Fibroblast of skin of back (primary cell): ENCODE data around the gene CACNA1D.

ENCODE experiments used
- DNase-seq: peaks from one replicate; pipeline ENCODE4 v3.0.0-alpha.2; 2013

The CACNA1D gene

DNA sequence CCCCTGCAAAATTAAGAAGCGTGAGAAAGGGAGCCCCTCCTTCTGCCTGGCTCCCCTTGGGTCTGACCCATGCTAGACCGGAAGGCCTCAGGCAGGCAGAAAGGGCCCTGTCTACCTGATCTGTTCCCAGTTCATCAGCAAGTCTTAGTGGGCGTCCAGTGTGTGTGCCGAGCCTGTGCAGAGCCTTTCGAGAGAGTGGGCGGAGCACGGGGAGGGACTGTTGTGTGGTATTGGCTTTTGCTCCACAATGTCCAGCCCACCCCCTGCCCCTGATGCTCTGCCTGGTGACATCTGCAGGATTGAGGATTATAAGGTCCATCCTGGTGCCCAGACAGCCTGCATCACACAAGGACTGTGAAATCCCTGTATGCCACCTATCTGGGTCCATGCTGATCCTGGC is 268.9 kb downstream of the CACNA1D start:
- no peak for DNase-seq

DNA sequence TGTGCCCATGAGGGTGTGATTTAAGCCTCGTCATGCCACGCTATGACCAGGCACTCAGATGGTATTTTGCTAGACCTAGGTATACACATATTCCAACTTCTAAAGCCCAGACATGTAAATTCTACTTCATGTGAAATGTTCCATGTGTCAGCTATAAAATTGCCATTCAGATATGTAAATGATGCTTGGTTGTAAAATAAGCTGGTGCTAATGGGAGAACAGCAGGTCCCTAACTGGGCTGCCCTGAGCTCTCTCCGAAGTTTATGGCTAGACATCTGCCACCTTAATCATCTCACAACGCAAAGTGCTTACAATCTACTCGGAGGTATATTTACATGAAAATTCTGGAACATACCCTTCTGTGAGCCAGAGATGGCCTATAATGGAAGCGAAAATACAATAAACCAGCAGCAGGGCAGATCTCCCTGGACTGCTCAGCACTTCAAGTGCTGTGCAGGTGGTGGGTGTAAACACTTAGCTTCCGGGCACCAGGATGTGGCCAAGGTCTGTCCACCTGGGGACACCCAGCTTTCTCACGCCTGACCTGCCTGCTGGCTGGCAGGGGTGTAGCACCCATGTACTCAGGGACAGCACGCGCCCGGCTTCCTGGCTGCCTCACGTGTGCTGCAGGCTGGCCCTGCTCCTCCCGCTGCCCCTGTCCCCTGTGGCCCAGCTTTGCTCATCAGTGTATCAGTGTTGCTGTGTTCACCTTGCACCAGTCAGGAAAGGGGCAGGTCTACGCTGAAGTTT is 269.8 kb downstream of the CACNA1D start:
- no peak for DNase-seq

DNA sequence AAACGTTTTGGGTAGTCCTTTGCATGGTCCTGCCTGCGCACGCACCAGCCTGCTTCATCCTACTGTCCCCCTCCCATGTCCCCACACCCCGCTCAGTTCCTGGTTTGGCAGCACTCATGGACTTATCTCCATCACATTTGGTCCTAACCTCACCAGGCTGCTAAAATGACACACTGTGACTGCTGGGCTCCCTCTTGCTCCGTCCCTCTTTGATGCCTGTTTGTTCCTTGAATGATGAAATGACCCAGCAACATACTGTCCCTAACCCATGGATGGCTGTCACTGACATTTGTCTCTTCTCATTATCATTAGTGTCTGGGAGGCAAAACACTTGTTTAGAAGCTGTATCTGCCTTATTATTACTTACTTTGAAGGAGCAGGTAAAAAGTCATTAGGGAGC is 271.3 kb downstream of the CACNA1D start:
- DNase-seq: no peak

DNA sequence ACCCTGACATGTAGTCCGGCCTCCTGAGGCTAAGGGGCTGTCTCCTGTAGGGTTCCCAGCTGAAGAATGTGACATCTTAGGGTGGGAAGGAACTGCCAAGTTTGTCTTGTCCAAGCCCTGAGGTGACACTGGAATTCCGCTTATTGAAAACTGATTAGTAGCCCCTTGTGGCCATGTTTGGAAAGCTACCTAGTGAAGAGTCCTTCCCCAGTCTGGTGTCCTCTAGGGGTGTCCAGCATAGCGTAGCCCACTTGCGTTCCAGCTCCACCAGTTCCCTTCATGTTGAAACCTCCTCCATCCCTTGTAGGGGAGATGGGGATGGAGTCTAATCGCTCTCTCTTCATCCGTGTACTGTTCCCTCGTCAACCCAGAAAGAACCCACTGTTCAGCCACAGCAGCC is 272.3 kb downstream of the CACNA1D start:
- DNase-seq: no peak

DNA sequence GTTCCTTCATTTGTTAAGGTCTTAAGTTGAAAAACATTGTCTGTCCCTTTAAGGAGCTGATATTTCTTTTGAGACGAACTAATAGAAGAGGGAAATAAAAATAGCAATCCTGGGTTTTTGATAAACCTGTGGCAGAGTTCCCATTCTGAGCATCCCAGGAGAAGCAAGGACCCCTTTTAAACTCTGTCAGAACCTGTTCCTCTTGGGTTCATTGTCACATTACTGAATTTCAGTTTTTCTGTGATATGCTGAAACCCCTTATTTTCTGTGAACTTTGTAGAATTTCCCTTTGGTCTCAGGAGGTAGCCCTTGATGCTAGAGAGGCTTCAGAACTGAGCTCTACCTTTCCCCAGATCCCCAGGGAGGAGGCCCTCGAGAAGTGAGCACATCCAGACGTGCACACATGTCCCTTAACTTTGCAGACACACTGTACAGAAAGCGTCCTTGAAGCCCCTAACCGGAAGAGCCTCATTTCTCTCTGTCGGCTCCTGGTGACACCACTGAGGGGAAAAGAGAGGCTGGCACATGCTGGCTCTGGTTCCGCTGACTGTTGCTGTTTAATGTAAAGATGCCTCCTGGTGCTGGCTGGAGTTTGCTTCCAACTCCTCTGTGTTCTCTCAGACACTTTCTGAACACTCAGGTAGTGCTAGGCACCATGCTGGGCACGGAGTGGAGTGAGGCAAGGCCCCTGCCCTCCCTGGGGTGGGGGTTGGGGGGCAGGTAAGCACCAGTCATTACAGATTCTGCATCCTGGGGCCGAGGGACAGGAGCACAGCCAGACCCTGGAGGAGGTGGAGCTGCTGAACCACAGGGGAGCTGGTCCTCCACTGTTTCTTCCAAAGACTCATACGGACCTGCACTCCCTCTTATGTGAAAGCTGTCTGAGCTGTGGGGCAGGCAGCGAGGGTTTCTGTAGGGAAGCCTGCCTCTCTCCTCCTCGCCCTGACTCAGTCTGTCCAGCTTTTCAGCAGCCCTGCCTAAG is 274.4 kb downstream of the CACNA1D start:
- DNase-seq: no peak

DNA sequence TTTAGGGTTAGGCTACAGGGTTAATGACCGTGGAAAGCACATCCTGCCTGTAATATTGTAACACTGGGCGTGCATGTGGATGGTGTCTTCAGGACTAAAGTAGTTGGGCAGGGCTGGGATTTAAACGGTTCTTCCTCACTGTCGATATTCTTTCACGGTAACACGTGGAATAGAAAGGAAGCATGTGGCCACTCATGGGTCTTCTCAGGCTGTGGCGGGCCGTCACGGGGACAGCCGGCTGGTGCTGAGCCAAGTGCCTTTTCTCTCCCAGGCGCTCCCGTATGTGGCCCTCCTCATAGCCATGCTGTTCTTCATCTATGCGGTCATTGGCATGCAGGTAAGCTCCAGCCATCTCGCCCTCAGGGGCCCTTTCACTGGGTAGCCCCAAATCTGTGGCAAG is 278.2 kb downstream of the CACNA1D start:
- DNase-seq: no peak

DNA sequence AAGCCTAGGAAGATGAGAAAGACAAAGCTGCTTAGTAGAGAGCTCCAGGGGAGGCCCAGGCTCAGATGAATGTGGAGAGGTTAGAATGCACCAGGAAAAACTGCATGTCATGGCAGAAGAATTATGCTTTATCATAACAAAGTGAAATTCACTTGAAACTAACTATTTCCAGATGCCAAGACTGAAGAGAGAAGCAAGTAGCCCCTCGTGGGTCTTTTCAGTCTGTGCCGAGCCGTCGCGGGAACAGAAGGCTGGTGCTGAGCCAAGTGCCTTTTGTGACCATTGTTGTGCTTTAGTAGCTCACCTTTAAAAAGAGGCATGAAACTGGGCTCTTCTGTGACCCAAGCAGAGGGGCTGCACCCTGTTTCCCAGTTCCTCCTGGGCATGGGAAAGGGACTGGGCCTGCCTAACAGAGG is 278.6 kb downstream of the CACNA1D start:
- peak; percentile 80 for DNase-seq

DNA sequence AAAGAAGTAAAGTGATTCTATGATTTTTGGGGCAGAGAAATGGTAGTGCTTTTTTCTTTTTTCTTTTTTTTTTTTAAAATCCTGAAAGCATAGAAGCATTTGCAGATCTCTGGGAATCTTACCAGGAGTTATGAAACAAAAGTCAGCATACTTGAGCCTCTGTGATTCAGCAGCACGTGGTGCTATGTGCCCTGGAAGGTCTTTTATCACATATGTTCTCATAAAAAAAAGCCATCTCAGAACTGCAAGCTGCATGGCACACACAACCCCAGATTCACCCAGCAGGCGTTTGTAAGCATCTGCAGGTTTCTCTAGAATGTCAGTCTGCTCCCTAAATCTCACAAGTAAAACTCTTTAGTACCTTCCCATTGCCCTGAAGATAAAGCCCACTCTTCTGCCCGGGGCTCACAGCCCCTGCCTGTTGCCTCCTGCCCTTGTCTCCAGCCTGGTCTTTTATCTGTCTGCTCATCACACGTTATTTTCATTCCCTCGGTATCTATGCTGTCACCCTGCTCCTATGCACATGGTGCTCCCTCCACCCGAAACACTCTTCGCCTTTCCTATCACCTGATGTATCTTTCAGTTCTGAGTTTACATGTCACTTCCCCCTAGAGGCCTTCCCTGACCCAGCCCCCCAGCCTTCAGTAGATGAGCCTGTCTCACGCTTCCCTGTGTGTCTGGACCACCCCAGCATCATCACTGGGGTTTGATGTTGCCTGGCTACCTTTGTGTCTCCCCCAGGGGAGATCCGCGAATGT is 279.4 kb downstream of the CACNA1D start:
- DNase-seq: peak; percentile 78

DNA sequence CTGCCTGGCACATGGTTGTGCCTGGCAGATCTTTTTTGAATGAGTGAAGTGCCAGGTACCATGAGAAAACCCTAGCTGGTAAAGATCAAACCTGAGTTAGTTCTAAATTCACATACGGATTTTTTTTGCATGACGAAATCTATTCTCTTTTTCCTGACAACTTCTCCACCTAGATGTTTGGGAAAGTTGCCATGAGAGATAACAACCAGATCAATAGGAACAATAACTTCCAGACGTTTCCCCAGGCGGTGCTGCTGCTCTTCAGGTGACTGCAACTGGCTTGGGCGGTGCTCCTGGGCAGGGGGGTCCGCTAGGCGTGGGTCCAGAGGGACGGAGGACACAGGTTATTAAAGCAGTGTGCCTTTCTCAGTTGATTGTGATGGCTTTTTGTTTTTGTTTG is 280.0 kb downstream of the CACNA1D start:
- DNase-seq: no peak

DNA sequence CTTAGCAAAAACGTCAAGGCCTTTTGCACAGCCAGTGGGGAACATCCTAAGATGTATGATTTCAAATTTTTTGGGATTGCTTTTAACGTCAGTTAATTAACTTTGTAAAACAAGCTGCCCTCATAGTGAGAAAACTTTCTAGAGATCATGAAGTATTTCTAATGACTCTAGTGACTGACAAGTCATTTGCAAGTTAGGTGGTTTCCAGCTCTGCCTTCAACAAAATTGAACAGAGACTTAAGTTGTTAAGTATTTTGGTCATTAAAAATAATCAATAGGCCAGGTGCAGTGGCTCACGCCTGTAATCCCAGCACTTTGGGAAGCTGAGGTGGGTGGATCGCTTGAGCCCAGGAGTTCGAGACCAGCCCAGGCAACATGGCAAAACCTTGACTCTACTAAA is 280.6 kb downstream of the CACNA1D start:
- no peak for DNase-seq

DNA sequence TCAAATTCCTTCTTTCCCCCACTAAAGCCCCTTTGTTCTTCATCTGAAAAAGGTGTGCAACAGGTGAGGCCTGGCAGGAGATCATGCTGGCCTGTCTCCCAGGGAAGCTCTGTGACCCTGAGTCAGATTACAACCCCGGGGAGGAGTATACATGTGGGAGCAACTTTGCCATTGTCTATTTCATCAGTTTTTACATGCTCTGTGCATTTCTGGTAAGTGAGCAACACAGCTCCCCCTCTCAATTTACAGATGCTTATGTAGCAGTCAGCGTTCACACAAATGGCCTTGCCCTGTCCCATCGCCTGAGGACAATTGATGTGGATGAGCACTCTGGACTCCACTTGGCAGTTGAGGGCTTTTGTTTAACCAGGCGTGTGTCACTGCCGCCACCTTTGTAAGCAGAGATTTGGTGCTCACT is 281.4 kb downstream of the CACNA1D start:
- peak; percentile 9 for DNase-seq

DNA sequence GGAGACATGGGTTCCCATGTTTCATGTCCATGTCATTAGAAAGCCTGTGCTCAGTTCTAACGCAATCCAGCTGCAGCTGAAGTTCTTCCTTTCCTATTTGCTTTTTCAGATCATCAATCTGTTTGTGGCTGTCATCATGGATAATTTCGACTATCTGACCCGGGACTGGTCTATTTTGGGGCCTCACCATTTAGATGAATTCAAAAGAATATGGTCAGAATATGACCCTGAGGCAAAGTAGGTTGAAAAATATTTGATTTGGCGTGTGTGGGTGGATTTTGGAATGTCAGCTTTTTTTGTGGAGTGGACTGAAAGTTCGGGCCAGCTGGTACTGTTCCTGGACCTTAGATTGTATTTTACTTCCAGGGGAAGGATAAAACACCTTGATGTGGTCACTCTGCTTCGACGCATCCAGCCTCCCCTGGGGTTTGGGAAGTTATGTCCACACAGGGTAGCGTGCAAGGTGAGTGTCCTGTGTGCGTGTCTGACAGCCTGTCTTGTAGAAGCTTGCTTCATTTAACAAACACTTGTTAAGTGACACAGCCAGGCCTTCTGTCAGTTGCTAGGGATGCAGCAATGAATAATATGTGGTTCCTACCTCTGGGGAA is 282.2 kb downstream of the CACNA1D start:
- no peak for DNase-seq

DNA sequence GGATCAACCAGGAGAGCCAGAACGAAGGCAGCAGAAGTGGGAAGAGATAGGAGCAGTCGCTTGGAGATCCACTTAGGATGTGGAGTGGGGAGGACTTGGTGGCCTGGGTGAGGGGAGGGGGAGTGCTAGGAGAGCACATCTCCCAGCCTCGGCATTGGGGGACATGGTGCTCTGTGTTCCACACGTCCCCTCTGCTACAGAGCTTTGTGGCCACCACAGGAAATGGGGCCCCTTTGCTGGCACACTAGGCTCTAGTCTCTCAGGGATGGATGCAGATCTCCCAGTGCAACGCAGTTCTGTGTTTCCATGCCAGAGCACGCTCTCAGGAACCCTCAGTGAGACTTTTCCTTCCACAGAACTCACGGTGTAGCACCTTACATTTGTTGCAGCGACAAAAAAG is 283.1 kb downstream of the CACNA1D start:
- DNase-seq: no peak

DNA sequence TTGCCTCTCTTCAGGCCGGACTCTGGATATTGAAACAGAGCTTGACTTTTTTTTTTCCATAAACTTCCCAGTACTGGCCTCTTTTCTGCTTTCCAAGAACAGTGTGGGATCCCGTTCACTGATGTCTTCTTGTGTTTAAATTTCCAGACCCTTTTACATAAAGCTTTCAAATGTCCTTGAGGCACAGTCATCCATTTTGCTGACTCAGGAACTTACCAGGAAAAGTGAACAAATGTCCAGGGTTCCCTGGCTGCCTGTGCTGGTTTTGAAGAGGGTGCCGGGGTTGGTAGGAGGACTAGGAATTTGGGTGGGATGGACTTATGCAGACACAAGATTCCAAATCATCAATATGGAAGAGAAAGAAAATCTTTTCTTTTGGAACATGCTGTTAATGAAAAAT is 283.7 kb downstream of the CACNA1D start:
- DNase-seq: no peak

DNA sequence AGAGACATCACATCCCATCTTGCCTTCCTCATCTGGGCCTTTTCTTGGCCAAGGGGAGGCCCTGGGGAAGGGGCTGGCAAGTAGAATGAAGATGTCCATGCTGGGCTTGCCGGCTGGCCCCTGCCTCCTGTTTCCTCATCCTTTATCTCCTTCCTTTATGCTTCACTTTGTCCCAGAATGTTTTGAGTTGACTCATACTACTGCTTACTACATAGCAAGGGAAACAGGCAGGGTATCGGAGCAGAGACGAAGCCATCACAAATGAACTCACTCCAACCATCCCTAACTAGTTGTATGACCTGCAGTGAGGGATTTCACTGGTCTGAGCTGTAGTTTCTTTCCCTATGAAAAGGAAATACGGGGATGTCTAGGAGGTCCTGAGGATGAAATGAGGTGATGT is 285.8 kb downstream of the CACNA1D start:
- no peak for DNase-seq

DNA sequence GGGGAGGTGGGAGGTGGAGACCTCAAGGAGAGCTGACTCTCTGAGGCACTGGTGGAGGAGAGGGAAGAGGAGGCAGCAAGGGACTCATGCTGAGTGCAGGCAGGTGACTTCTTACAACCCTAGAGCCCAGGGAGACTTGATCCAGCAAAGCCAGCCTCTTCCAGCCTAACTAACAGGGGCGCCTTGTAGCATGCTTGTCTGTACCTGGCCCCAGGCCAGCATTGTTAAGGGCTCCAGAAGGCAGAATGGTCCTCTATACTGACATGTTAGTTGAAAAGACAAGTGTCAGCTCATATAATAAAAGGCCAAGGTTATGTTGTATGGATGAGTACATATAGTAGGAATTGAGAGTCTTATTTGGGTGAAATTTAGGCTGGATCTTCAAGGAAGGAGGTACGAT is 286.4 kb downstream of the CACNA1D start:
- DNase-seq: no peak

DNA sequence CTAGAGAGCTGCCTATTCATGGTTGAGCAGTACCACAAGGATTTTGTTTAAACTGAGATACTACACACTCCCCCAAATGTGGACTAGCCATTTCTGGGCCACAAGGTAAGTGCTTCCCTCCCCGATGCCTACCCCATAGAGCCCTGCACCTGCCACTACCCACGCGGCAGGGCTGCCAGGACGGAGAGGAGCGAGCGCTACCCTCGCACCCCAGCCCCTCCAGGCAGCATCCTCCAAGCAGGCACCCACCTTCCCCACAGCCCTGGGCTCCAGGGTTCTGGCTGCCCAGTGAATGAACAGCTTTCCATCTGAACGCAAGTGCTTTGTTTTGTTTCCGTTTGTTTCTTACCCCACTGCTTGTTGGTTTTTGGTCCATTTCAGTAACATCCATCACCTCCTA is 292.6 kb downstream of the CACNA1D start:
- DNase-seq: no peak

DNA sequence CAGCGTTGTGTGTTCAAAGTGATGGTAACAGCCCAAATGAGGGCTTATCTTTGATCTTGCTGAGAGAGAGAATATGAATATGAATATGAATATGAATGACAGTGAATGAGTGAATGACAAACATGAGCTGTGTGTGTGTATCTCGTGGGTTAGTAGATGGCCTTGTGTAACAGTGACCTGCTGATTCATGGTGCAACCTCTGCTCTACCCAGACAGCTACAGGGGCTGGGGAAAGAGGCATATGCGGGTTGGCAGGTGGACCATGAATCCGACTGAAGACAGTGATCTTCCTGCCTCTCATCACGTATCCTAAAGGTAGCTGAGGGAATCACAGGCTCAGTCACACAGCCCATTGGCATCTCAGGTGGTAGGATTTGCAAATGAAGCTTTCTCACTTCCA is 293.6 kb downstream of the CACNA1D start:
- DNase-seq: no peak

DNA sequence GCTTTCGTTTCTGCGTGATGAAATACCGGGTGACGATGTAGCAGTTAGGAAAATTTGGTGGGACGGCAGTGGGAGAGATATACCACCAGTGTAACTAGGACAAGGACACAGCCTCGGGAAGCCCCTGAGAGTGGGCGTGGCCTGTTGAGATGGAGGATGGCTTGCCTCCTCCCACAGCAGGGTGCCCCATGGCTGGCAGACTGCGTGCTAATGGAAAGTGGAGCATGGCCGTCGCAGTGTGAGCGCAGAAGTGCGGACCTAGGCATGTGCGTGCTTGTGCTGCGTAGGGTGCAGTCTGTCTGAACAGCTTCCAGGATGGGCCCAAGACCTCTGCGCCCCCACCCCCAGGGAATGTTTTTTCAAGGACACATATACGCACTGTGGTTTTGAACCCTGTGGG is 295.0 kb downstream of the CACNA1D start:
- DNase-seq: no peak

DNA sequence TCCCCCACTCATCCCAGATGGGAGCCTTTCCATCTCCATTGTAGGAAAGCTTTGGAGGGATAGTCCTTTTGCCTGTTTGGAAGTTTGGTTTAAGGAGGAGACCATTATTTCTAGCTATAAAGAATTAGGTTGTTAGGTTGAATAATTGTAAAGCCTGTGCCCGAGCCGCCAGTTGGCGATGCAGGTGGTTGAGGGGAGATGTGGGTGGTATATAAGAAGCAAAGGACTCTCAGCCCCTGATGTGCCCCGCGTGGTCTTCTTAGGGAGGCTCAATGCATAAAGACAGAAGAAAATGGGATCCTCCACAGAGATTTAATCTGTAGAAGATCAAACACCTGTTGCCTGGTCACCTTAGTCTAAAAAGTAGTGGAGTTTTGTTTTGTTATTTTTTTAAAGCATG is 296.1 kb downstream of the CACNA1D start:
- no peak for DNase-seq

DNA sequence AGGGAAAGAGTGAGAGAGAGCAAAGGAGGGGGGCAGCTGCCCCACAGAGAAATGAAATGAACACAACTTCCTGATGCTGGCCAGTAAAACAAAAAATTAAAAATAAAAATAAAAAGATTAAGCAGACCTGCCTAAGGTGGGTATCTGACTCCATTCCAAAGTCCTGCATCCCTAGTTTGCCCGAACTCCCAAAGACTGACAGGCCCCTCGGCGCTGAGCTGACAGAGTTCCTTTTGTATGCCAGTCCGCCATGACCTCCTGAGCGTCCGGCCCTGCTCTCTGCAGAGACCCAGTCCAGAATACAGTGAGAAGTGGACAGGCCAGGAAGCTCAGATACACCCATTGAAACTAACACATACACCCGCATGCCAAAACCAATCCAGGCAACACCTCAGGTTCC is 296.9 kb downstream of the CACNA1D start:
- no peak for DNase-seq

DNA sequence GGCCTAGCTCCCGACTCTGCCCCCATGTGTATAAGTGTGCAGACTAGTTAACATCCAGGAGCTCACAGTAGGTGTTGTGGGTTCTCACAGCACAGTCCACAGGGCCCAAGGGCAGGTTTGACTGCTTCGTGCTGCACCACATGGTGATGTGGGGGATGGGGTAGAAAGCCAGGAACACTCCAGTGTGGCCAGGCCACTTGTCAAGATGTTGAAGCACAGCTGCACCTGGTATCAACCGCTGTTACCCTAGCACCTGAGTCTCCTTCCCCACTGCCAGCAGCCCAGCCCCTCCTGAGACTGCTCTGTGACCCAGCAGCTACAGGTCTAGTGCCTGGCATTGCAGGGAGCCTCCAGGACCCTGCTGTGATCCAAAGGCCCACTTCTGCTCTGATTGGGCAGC is 298.5 kb downstream of the CACNA1D start:
- no peak for DNase-seq

DNA sequence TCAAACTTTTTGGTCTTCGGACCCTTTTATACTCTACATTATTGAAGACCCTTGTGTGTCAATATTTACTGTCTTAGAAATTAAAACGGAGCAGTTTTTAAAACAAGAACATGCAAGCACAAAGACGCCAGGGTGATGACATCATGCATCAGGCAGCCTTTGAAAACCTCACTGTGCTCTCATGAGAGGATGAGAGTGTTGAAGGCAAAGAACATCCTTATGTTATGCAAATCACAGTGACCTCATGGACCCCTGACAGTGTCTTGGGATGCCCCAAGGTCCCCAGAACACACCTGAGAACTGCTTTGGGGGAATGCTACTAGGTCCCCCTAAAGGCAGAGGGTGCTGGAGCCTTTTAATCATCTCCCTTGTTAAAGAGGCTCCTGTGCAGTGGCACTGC is 300.2 kb downstream of the CACNA1D start:
- DNase-seq: peak; percentile 60
